SIG-M5 treated with dmso at 0.1 percent for 504 hours (cell line): ENCODE measurements around the gene CALHM6.

Experiments used
- DNase-seq: peaks from one replicate; lab custom pipeline; 2025; ENCODE audit not compliant: unreplicated experiment; lab: John Stamatoyannopoulos, UW

The CALHM6 gene

GRCh38 chr6:116461331-116461931 lies at the start of gene CALHM6:
Gene CALHM6, plus strand, starts transcription at chr6:116461375. Its CDS starts 555 bp downstream, at chr6:116461930.
- no peak for DNase-seq

- no peak for DNase-seq
These were observed 48.9 kb upstream of the CALHM6 start for GRCh38 chr6:116412270-116412669.

GRCh38 chr6:116413357-116413756 lies 47.8 kb upstream of the CALHM6 start:
- DNase-seq = no peak

GRCh38 chr6:116417661-116418060 lies 43.5 kb upstream of the CALHM6 start:
- no peak for DNase-seq

DNA sequence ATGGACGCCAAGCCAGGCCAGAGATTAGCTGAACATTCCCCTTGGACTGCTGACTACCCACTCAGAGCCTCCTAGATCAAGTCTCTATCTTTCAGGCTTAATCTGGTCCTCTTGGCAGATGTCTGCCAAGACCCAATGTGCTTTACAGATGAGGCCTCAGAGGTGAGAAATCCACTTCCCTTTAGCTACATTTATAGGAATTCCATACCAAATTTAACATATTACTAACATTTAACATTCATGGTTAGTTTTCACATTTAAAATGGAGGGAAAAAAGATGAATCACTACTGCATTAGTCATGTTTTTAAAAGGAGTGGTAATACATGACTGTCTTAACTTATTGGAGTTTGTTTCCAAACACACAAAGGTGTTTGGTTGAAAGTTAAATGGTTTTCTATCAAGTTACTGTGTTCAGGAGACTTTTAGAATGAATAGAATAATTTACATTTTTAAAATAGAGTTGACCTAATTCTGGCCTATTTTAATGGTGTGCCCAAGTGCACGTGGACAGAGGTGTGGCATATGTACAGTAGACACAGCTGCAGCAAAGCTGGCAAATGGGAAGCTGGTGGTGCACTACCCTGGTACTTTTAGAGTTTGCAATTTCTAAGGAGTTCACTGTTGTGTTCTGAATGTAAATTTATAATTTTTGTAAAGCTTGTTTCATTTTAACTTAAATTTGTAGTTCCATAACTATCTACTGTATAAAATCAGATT lies 41.9 kb upstream of the CALHM6 start:
- no peak for DNase-seq

- no peak for DNase-seq
These were observed 40.8 kb upstream of the CALHM6 start for GRCh38 chr6:116420341-116420740.

DNA sequence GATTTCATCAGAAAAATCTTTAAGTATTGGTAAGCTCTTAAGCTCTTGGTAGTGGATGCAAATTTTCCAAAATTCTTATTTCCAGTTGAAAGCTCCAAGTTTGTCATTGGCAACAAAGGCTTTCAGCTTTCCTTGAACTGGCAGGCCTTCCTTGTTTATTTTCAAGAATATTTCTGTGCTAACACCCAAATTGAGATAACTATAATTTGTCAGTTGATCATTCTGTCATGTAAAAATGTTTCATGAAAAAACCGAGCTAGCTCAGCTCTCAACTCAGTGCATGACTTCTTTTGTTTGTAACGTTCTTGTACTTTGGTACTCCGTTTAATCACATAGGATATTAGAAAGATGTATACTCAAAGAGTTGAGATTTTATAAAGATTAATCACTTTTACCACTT lies 38.9 kb upstream of the CALHM6 start:
- DNase-seq = no peak

- DNase-seq = no peak
These were observed 37.2 kb upstream of the CALHM6 start for GRCh38 chr6:116424001-116424400.

GRCh38 chr6:116426551-116426950 lies 34.6 kb upstream of the CALHM6 start:
- DNase-seq = no peak

- no peak for DNase-seq
These were observed 32.1 kb upstream of the CALHM6 start for GRCh38 chr6:116429111-116429510.

GRCh38 chr6:116430860-116431259 lies 30.3 kb upstream of the CALHM6 start:
- no peak for DNase-seq

DNA sequence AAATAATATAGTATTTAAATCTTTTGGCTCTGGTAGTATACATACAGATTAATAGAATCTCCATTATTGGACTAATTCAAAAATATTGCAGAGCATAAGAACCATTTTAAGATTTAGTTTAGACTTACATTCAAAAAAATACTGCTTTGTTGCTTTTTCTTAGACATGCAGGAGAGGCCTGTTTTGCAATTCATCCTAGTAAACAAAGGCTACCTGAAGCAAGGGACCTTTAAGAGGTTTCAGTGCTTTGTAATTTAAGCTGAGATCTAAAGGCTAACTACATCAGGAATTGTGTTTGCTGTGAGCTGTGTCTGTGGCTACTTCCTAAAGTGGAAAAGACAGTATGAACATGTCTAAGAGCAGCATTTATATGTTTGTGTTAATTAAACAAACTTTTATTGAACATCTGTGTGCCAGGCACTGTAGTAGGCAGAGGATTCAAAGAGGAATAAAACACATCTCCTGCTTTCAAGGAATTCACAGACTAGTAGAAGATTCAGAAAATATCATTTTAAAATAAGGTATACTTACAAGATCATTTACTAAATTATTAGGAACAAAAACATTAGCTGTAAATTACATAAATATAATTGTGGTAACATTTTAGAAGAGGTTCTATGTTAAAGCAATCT lies 29.1 kb upstream of the CALHM6 start:
- no peak for DNase-seq

DNA sequence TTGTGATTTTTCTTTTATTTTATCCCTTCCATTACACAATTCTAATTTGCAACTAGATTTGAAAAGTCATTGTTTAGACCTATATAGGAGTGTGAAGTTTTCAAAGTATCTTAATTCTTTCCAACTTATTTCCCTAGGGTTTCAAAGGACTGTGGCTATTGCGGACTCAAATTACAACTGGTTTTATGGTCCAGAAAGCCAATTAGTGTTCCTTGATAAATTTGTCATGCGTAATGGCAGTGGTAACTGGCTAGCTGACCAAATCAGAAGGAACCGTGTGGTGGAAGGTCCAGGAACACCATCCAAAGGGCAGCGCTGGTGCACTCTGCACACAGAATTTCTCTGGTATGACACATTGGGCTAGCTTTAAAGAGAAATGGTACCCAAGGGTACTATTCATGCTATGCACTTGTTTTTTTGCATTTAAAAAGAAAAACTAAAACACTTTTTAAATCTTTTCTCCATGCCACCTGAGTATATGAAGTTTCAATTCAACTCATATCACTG lies 27.9 kb upstream of the CALHM6 start:
- DNase-seq = no peak

GRCh38 chr6:116434056-116434725 lies 27.0 kb upstream of the CALHM6 start:
- DNase-seq = no peak

GRCh38 chr6:116436586-116436985 lies 24.6 kb upstream of the CALHM6 start:
- DNase-seq = no peak

- no peak for DNase-seq
These were observed 23.5 kb upstream of the CALHM6 start for GRCh38 chr6:116437656-116438055.

DNA sequence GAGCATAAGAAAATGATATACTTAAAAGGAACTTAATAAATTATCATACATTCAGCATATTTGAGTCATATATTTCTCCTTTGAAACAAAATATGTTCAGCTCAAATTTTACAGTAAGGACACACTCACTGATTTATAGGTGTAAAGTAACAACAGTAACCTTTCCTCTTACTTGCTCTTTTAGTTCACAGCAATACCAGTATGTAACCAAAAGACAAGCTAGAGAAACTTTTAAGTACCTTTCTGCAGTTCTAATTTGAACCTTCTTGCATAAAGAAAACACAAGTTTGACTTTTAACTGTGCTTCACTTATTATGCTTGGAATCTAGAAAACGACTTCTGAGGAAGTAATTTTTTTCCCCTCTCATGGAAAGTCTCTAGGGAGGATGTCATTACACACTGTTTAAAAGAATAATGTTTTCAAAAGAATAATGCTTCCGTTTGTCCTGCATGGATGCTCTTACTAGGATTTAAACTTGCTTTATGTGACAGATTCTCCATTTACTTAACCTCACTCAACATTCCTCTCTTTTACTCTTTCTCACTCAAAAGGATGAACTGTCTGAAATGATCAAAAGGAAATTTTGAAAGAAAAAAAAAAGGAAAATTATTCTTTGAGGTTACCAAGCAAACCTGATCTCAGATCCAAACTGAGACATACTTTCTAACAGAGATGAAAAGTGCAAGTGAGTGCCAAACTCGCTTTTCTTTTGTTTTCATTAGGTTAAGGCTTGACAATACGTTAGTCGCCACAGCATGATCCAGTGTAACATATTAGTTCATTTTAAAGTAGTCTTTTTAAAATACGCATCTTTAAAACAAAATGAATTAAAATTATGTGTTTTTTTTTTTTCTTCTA lies 22.4 kb upstream of the CALHM6 start:
- no peak for DNase-seq

GRCh38 chr6:116439522-116440051 lies 21.6 kb upstream of the CALHM6 start:
- no peak for DNase-seq

GRCh38 chr6:116443105-116443504 lies 18.1 kb upstream of the CALHM6 start:
- no peak for DNase-seq

DNA sequence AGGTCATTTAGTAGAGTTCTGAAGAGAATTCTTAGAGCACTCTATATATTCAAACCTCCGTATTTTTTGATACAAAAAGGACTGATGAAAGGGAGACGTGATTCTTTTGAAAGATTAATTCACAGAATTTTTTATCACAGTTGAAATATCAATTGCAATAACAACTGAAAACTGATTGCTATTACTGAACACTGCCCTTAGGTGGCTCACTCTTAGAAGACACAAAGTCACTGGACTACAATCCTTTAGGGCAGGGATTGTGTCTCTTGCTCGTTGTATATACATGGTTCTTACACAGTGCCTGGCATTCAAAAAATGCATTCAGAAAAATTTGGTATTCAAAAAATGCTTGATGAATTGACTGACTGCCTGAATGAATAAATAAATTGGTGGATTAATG lies 17.1 kb upstream of the CALHM6 start:
- DNase-seq = peak; percentile 40
